ENCODE results near the gene CPNE8. TPM values are rescaled to one million over a fixed set of nuclear protein-coding genes. Genes with fewer than 3 reads are reported as not detected.

Gene CPNE8
- total RNA-seq, 1 experiment from 2014 or later, result not detected

- no peaks in the 10 kb centered on the region for H3K36me3 ChIP-seq (ENCODE audit: insufficient read depth, low read length)
- no peaks in the 10 kb centered on the region for H3K9me2 ChIP-seq (replicated peaks; ENCODE audit: insufficient read depth, low read length)
These were observed 267.0 kb downstream of the CPNE8 start for GRCh38 chr12:38638401-38638800.

GRCh38 chr12:38633511-38633910 lies 271.9 kb downstream of the CPNE8 start:
- peaks cover 12% of the 10 kb centered on the region for H3K9me3 ChIP-seq (ENCODE audit: low read length)
- H2AFZ ChIP-seq (ENCODE audit: low read length), result no peak overlapping the region
- H3K27ac ChIP-seq (ENCODE audit: low read length), result no peak overlapping the region
- H3K4me3 ChIP-seq (ENCODE audit: low read length), result no peak overlapping the region
- no peaks in the 10 kb centered on the region for H3K9me2 ChIP-seq (replicated peaks; ENCODE audit: insufficient read depth, low read length)
- no peaks in the 10 kb centered on the region for H3K36me3 ChIP-seq (ENCODE audit: insufficient read depth, low read length)
- H3K4me2 ChIP-seq (ENCODE audit: low read depth, low read length, poor library complexity, severe bottlenecking), result no peak overlapping the region
- H4K20me1 ChIP-seq (ENCODE audit: insufficient read depth, low read depth, low read length), result no peaks in the 10 kb centered on the region
- H3K27me3 ChIP-seq (ENCODE audit: low read length), result no peaks in the 10 kb centered on the region
- no peak overlapping the region for H3K9ac ChIP-seq (ENCODE audit: low read length)
- DNase-seq, result no peak
- no peaks in the 10 kb centered on the region for H3K79me2 ChIP-seq (ENCODE audit: low read length)
- no peaks in the 10 kb centered on the region for H3K4me1 ChIP-seq (ENCODE audit: low read length)

More at GRCh38 chr12:38638401-38638800, 267.0 kb downstream of the CPNE8 start:
- no peak overlapping the region for H3K27ac ChIP-seq (ENCODE audit: low read length)
- no peak for DNase-seq
- no peak overlapping the region for H3K4me2 ChIP-seq (ENCODE audit: low read depth, low read length, poor library complexity, severe bottlenecking)
- H3K9ac ChIP-seq (ENCODE audit: low read length), result no peak overlapping the region
- no peaks in the 10 kb centered on the region for H3K27me3 ChIP-seq (ENCODE audit: low read length)
- peaks cover 12% of the 10 kb centered on the region; the same call in 1 of the 2 replicates for H3K9me3 ChIP-seq (ENCODE audit: low read length)
- no peaks in the 10 kb centered on the region for H3K4me1 ChIP-seq (ENCODE audit: low read length)
- no peak overlapping the region for H3K4me3 ChIP-seq (ENCODE audit: low read length)
- H3K79me2 ChIP-seq (ENCODE audit: low read length), result no peaks in the 10 kb centered on the region
- H2AFZ ChIP-seq (ENCODE audit: low read length), result no peak overlapping the region
- H4K20me1 ChIP-seq (ENCODE audit: insufficient read depth, low read depth, low read length), result no peaks in the 10 kb centered on the region

GRCh38 chr12:38629064-38629463 lies 276.3 kb downstream of the CPNE8 start:
- no peak overlapping the region for H3K27ac ChIP-seq (ENCODE audit: low read length)
- H3K27me3 ChIP-seq (ENCODE audit: low read length), result no peaks in the 10 kb centered on the region
- H2AFZ ChIP-seq (ENCODE audit: low read length), result no peak overlapping the region
- H3K36me3 ChIP-seq (ENCODE audit: insufficient read depth, low read length), result no peaks in the 10 kb centered on the region
- no peaks in the 10 kb centered on the region for H3K4me1 ChIP-seq (ENCODE audit: low read length)
- H3K79me2 ChIP-seq (ENCODE audit: low read length), result no peaks in the 10 kb centered on the region
- H3K4me2 ChIP-seq (ENCODE audit: low read depth, low read length, poor library complexity, severe bottlenecking), result no peak overlapping the region
- no peak for DNase-seq
- H3K9ac ChIP-seq (ENCODE audit: low read length), result no peak overlapping the region
- H3K4me3 ChIP-seq (ENCODE audit: low read length), result no peak overlapping the region
- H3K9me3 ChIP-seq (ENCODE audit: low read length), result peaks cover 13% of the 10 kb centered on the region
- H4K20me1 ChIP-seq (ENCODE audit: insufficient read depth, low read depth, low read length), result no peaks in the 10 kb centered on the region
- H3K9me2 ChIP-seq (replicated peaks; ENCODE audit: insufficient read depth, low read length), result no peaks in the 10 kb centered on the region

- no peaks in the 10 kb centered on the region for H3K27me3 ChIP-seq (ENCODE audit: low read length)
These were observed 277.1 kb downstream of the CPNE8 start for GRCh38 chr12:38628288-38628687.

GRCh38 chr12:38625306-38625705 lies 280.1 kb downstream of the CPNE8 start:
- Histone ChIP-seq H3K27me3 (ENCODE audit: low read length) (no peaks in the 10 kb centered on the region), H3K4me3 (ENCODE audit: low read length) (no peak overlapping the region), H3K27ac (ENCODE audit: low read length) (no peak overlapping the region), H3K9me2 (replicated peaks; ENCODE audit: insufficient read depth, low read length) (no peaks in the 10 kb centered on the region), H3K36me3 (ENCODE audit: insufficient read depth, low read length) (no peaks in the 10 kb centered on the region), H3K4me2 (ENCODE audit: low read depth, low read length, poor library complexity, severe bottlenecking) (no peak overlapping the region), H3K4me1 (ENCODE audit: low read length) (no peaks in the 10 kb centered on the region), H2AFZ (ENCODE audit: low read length) (no peak overlapping the region), H3K79me2 (ENCODE audit: low read length) (no peaks in the 10 kb centered on the region), H4K20me1 (ENCODE audit: insufficient read depth, low read depth, low read length) (no peaks in the 10 kb centered on the region), H3K9ac (ENCODE audit: low read length) (no peak overlapping the region), H3K9me3 (ENCODE audit: low read length) (peaks cover 15% of the 10 kb centered on the region)
- no peak for DNase-seq

More at GRCh38 chr12:38628288-38628687, 277.1 kb downstream of the CPNE8 start:
- no peak overlapping the region for H2AFZ ChIP-seq (ENCODE audit: low read length)
- peaks cover 15% of the 10 kb centered on the region for H3K9me3 ChIP-seq (ENCODE audit: low read length)
- no peaks in the 10 kb centered on the region for H3K4me1 ChIP-seq (ENCODE audit: low read length)
- no peak overlapping the region for H3K27ac ChIP-seq (ENCODE audit: low read length)
- H3K36me3 ChIP-seq (ENCODE audit: insufficient read depth, low read length), result no peaks in the 10 kb centered on the region
- no peaks in the 10 kb centered on the region for H3K79me2 ChIP-seq (ENCODE audit: low read length)
- DNase-seq, result no peak
- no peaks in the 10 kb centered on the region for H4K20me1 ChIP-seq (ENCODE audit: insufficient read depth, low read depth, low read length)
- H3K4me2 ChIP-seq (ENCODE audit: low read depth, low read length, poor library complexity, severe bottlenecking), result no peak overlapping the region
- no peak overlapping the region for H3K9ac ChIP-seq (ENCODE audit: low read length)
- H3K9me2 ChIP-seq (replicated peaks; ENCODE audit: insufficient read depth, low read length), result no peaks in the 10 kb centered on the region
- no peak overlapping the region for H3K4me3 ChIP-seq (ENCODE audit: low read length)

- H3K79me2 ChIP-seq (ENCODE audit: low read length), result no peaks in the 10 kb centered on the region
- H3K27ac ChIP-seq (ENCODE audit: low read length), result no peak overlapping the region
- peaks cover 24% of the 10 kb centered on the region for H3K9me3 ChIP-seq (ENCODE audit: low read length)
- H3K4me2 ChIP-seq (ENCODE audit: low read depth, low read length, poor library complexity, severe bottlenecking), result no peak overlapping the region
- H4K20me1 ChIP-seq (ENCODE audit: insufficient read depth, low read depth, low read length), result no peaks in the 10 kb centered on the region
- no peaks in the 10 kb centered on the region for H3K9me2 ChIP-seq (replicated peaks; ENCODE audit: insufficient read depth, low read length)
- H2AFZ ChIP-seq (ENCODE audit: low read length), result no peak overlapping the region
- H3K4me3 ChIP-seq (ENCODE audit: low read length), result no peak overlapping the region
- H3K4me1 ChIP-seq (ENCODE audit: low read length), result no peaks in the 10 kb centered on the region
- no peaks in the 10 kb centered on the region for H3K36me3 ChIP-seq (ENCODE audit: insufficient read depth, low read length)
- H3K9ac ChIP-seq (ENCODE audit: low read length), result no peak overlapping the region
- no peaks in the 10 kb centered on the region for H3K27me3 ChIP-seq (ENCODE audit: low read length)
- DNase-seq, result no peak
These were observed 291.2 kb downstream of the CPNE8 start for GRCh38 chr12:38614171-38614570.

GRCh38 chr12:38610808-38611350 lies 294.5 kb downstream of the CPNE8 start:
- H3K4me3 ChIP-seq (ENCODE audit: low read length), result no peak overlapping the region
- H3K79me2 ChIP-seq (ENCODE audit: low read length), result no peaks in the 10 kb centered on the region
- H3K4me1 ChIP-seq (ENCODE audit: low read length), result no peaks in the 10 kb centered on the region
- no peak overlapping the region for H2AFZ ChIP-seq (ENCODE audit: low read length)
- no peak overlapping the region for H3K4me2 ChIP-seq (ENCODE audit: low read depth, low read length, poor library complexity, severe bottlenecking)
- no peaks in the 10 kb centered on the region for H3K9me2 ChIP-seq (replicated peaks; ENCODE audit: insufficient read depth, low read length)
- H3K27ac ChIP-seq (ENCODE audit: low read length), result no peak overlapping the region
- H4K20me1 ChIP-seq (ENCODE audit: insufficient read depth, low read depth, low read length), result no peaks in the 10 kb centered on the region
- peaks cover 20% of the 10 kb centered on the region for H3K9me3 ChIP-seq (ENCODE audit: low read length)
- H3K27me3 ChIP-seq (ENCODE audit: low read length), result no peaks in the 10 kb centered on the region
- DNase-seq, result no peak
- H3K36me3 ChIP-seq (ENCODE audit: insufficient read depth, low read length), result no peaks in the 10 kb centered on the region
- no peak overlapping the region for H3K9ac ChIP-seq (ENCODE audit: low read length)

GRCh38 chr12:38607295-38607694 lies 298.1 kb downstream of the CPNE8 start:
- H3K4me2 ChIP-seq (ENCODE audit: low read depth, low read length, poor library complexity, severe bottlenecking), result no peak overlapping the region
- DNase-seq, result no peak

More at GRCh38 chr12:38607295-38607694, 298.1 kb downstream of the CPNE8 start:
- Histone ChIP-seq H3K4me3 (ENCODE audit: low read length) (no peak overlapping the region), H3K27ac (ENCODE audit: low read length) (no peak overlapping the region), H3K27me3 (ENCODE audit: low read length) (no peaks in the 10 kb centered on the region), H3K9me2 (replicated peaks; ENCODE audit: insufficient read depth, low read length) (no peaks in the 10 kb centered on the region), H3K36me3 (ENCODE audit: insufficient read depth, low read length) (no peaks in the 10 kb centered on the region), H3K4me1 (ENCODE audit: low read length) (no peaks in the 10 kb centered on the region), H3K9ac (ENCODE audit: low read length) (no peak overlapping the region), H3K79me2 (ENCODE audit: low read length) (no peaks in the 10 kb centered on the region), H3K9me3 (ENCODE audit: low read length) (peaks cover 19% of the 10 kb centered on the region), H4K20me1 (ENCODE audit: insufficient read depth, low read depth, low read length) (no peaks in the 10 kb centered on the region), H2AFZ (ENCODE audit: low read length) (no peak overlapping the region)
